H1 (cell line): ENCODE measurements around the gene CATSPERD. TPM values are rescaled to one million over a fixed set of nuclear protein-coding genes. Genes with fewer than 3 reads are reported as not detected.
"Not testable (repeated sequence)": the region's sequence is repeated elsewhere in the genome, so short reads cannot be mapped to it uniquely, and the experiment has no call there.

Experiments used
- CTCF ChIA-PET: fragments of 300-600 bp; sonication (Branson Sonifier 250); formaldehyde crosslinking; loops from one replicate; lab custom pipeline; 2021; ENCODE audit not compliant: partially characterized antibody; lab: Charles Lee
- POLR2A ChIA-PET: fragments of 300-600 bp; sonication (Branson Sonifier 250); formaldehyde crosslinking; loops from one replicate; lab custom pipeline; 2021; ENCODE audit warnings: inconsistent platforms; ENCODE audit not compliant: partially characterized antibody; lab: Charles Lee
- DNase-seq, 2 experiments: peaks; one replicate each; pipeline versions ENCODE4 v3.0.0 to v3.0.0-alpha.2; 2010 to 2022; ENCODE audit warnings: low spot score in 2 of 2, low read depth in 1 of 2, mixed read lengths in 1 of 2
- FAIRE-seq: peaks from 2 replicates; lab custom pipeline; 2011; peaks lifted over from hg19 to GRCh38; lab: Jason Lieb, UNC
- H2AFZ ChIP-seq: 2 replicates; pipeline ENCODE4 v1.8.1; 2012; ENCODE audit warnings: low read length, inconsistent platforms
- H2AK5ac ChIP-seq: 2 replicates; pipeline ENCODE4 v1.6.1; 2013; ENCODE audit warnings: low read depth, low read length
- H2BK120ac ChIP-seq: replicated peaks from 2 replicates; pipeline ENCODE3; 2013; ENCODE audit warnings: low read depth, low read length, inconsistent platforms
- H2BK12ac ChIP-seq: 2 replicates; pipeline ENCODE4 v1.6.1; 2013; ENCODE audit warnings: low read depth, low read length
- H2BK15ac ChIP-seq: 2 replicates; pipeline ENCODE4 v1.6.1; 2013; ENCODE audit warnings: low read length
- H2BK20ac ChIP-seq: 2 replicates; pipeline ENCODE4 v1.6.1; 2013; ENCODE audit warnings: low read length
- H2BK5ac ChIP-seq: 2 replicates; pipeline ENCODE4 v1.6.1; 2013; ENCODE audit warnings: low read depth, low read length
- H3K14ac ChIP-seq: 2 replicates; pipeline ENCODE4 v1.6.1; 2013; ENCODE audit warnings: inconsistent platforms; ENCODE audit not compliant: insufficient read length
- H3K18ac ChIP-seq: 2 replicates; pipeline ENCODE4 v1.6.1; 2013; ENCODE audit warnings: low read length; ENCODE audit errors: extremely low read depth
- H3K23ac ChIP-seq: 2 replicates; pipeline ENCODE4 v1.6.1; 2013; ENCODE audit warnings: inconsistent platforms; ENCODE audit not compliant: insufficient read length
- H3K23me2 ChIP-seq: 2 replicates; pipeline ENCODE4 v1.6.1; 2013; ENCODE audit warnings: low read depth, low read length
- H3K27ac ChIP-seq: 2 replicates; pipeline ENCODE4 v1.6.1; 2011; ENCODE audit warnings: low read depth, low read length, inconsistent platforms
- H3K27me3 ChIP-seq, 4 experiments: replicated peaks in 1 of 4; 1 replicate in 1 of 4; 2 replicates in 3 of 4; pipeline versions ENCODE4 v1.6.1 to v1.8.1; 2011 to 2013; ENCODE audit warnings: low read length in 3 of 4, mild to moderate bottlenecking in 3 of 4, inconsistent platforms in 2 of 4, mixed read lengths in 2 of 4, moderate library complexity in 1 of 4; ENCODE audit not compliant: control insufficient read depth in 3 of 4, insufficient read depth in 3 of 4; ENCODE audit errors: extremely low read depth in 1 of 4
- H3K36me3 ChIP-seq, 4 experiments: 2 replicates each; pipeline versions ENCODE4 v1.6.1 to v1.8.1; 2011 to 2013; ENCODE audit warnings: mild to moderate bottlenecking in 4 of 4, low read length in 3 of 4, moderate library complexity in 2 of 4, control low read depth in 1 of 4, inconsistent platforms in 1 of 4; ENCODE audit not compliant: insufficient read depth in 4 of 4, control insufficient read depth in 2 of 4
- H3K4ac ChIP-seq: replicated peaks from 2 replicates; pipeline ENCODE3; 2013; ENCODE audit warnings: low read length, low read depth, mixed read lengths, inconsistent platforms; ENCODE audit not compliant: insufficient read length
- H3K4me1 ChIP-seq, 4 experiments: replicated peaks in 1 of 4; 1 replicate in 1 of 4; 2 replicates in 3 of 4; pipeline versions ENCODE4 v1.6.1 to v1.8.1; 2011 to 2013; ENCODE audit warnings: low read length in 3 of 4, inconsistent platforms in 2 of 4, mixed read lengths in 1 of 4; ENCODE audit not compliant: insufficient read depth in 4 of 4, control insufficient read depth in 3 of 4
- H3K4me2 ChIP-seq, 2 experiments: 2 replicates each; pipeline versions ENCODE4 v1.6.1 to v1.8.1; 2011 to 2013; ENCODE audit warnings: low read depth in 2 of 2, low read length in 2 of 2, control low read depth in 1 of 2, inconsistent platforms in 1 of 2, mild to moderate bottlenecking in 1 of 2; ENCODE audit not compliant: insufficient read depth in 1 of 2
- H3K4me3 ChIP-seq, 4 experiments: fragments of 200-600, 300-600 bp in 1 of 4; sonication (generic), shearing (Covaris generic), sonication (Bioruptor Twin) in 1 of 4; 2 replicates each; pipeline versions ENCODE4 v1.5.1 to v1.8.1; 2011 to 2016; ENCODE audit warnings: low read length in 4 of 4, low read depth in 3 of 4, control low read depth in 2 of 4, inconsistent platforms in 2 of 4, mild to moderate bottlenecking in 2 of 4, mixed read lengths in 1 of 4, moderate library complexity in 1 of 4; ENCODE audit not compliant: insufficient read depth in 2 of 4; ENCODE audit errors: extremely low read depth in 1 of 4
- H3K56ac ChIP-seq: replicated peaks from 2 replicates; pipeline ENCODE3; 2013; ENCODE audit warnings: low read depth, mild to moderate bottlenecking, mixed read lengths, low read length, inconsistent platforms; ENCODE audit not compliant: insufficient read length
- H3K79me1 ChIP-seq: 2 replicates; pipeline ENCODE4 v1.6.1; 2013; ENCODE audit warnings: low read depth, low read length, control low read depth
- H3K79me2 ChIP-seq, 2 experiments: 2 replicates each; pipeline versions ENCODE4 v1.6.1 to v1.8.1; 2012 to 2013; ENCODE audit warnings: low read length in 2 of 2, mild to moderate bottlenecking in 2 of 2, inconsistent platforms in 1 of 2; ENCODE audit not compliant: insufficient read depth in 2 of 2, control insufficient read depth in 1 of 2
- H3K9ac ChIP-seq, 4 experiments: replicated peaks in 1 of 4; 1 replicate in 1 of 4; 2 replicates in 3 of 4; pipeline versions ENCODE4 v1.6.1 to v1.8.1; 2011 to 2013; ENCODE audit warnings: low read depth in 3 of 4, low read length in 3 of 4, control low read depth in 2 of 4, mild to moderate bottlenecking in 2 of 4, moderate library complexity in 2 of 4, inconsistent platforms in 1 of 4; ENCODE audit errors: extremely low read depth in 1 of 4
- H3K9me3 ChIP-seq, 2 experiments: 2 replicates each; pipeline versions ENCODE4 v1.6.1 to v1.8.1; 2012 to 2013; ENCODE audit warnings: mild to moderate bottlenecking in 2 of 2, moderate library complexity in 2 of 2, control low read depth in 1 of 2, inconsistent platforms in 1 of 2, low read depth in 1 of 2, low read length in 1 of 2, mixed read lengths in 1 of 2; ENCODE audit not compliant: insufficient read depth in 2 of 2
- H4K20me1 ChIP-seq, 2 experiments: replicated peaks in 1 of 2; 2 replicates each; pipeline versions ENCODE3 to v1.8.1; 2011 to 2013; ENCODE audit warnings: inconsistent platforms in 2 of 2, low read length in 2 of 2, mild to moderate bottlenecking in 1 of 2; ENCODE audit not compliant: insufficient read depth in 2 of 2, control insufficient read depth in 1 of 2
- H4K5ac ChIP-seq: 2 replicates; pipeline ENCODE4 v1.6.1; 2013; ENCODE audit warnings: low read length, low read depth, mixed read lengths, inconsistent platforms; ENCODE audit not compliant: insufficient read length
- H4K8ac ChIP-seq: 2 replicates; pipeline ENCODE4 v1.8.0; 2013; ENCODE audit warnings: mild to moderate bottlenecking, moderate library complexity, low read length, inconsistent platforms; ENCODE audit not compliant: insufficient read depth; ENCODE audit errors: extremely low read depth
- H4K91ac ChIP-seq: replicated peaks from 2 replicates; pipeline ENCODE3; 2013; ENCODE audit warnings: low read length, mixed read lengths, inconsistent platforms; ENCODE audit not compliant: insufficient read length
- WGBS, 2 experiments: shearing (Covaris generic) in 1 of 2; methylation state at CpG; one replicate each; pipeline versions ENCODE4 v1.1.6 to v1.1.7; 2013 to 2015; ENCODE audit warnings: low lambda C conversion rate in 2 of 2, mixed read lengths in 2 of 2, inconsistent platforms in 1 of 2, low coverage in 1 of 2, missing lambda C conversion rate in 1 of 2; ENCODE audit not compliant: insufficient replicate concordance in 2 of 2, insufficient coverage in 1 of 2, insufficient read length in 1 of 2; ENCODE audit errors: extremely low coverage in 1 of 2, missing lambda C conversion rate in 1 of 2; 5-methylcytosine and 5-hydroxymethylcytosine counted together
- polyA plus RNA-seq, 7 experiments: library from polyadenylated mRNA; depleted of rRNA in 3 of 7; stranded (reverse) in 5 of 7; unstranded in 2 of 7; fragments of >200 nt in 5 of 7; fragments of 200-250 nt in 2 of 7; gene quantifications; 1 replicate in 5 of 7; 2 replicates in 1 of 7; 4 replicates in 1 of 7; pipeline versions ENCODE4 v1.2.1 to v1.2.3, GENCODE V29; 2011 to 2013; ENCODE audit warnings: missing spikeins in 2 of 7, mixed read lengths in 2 of 7
- total RNA-seq: library from RNA; stranded (reverse); fragmentation: NEBNext Ultra II Directional; extraction: Animal tissue kit (Norgen Biotek cat#: 25700); gene quantifications from 2 replicates; pipeline ENCODE4 v1.2.1, GENCODE V29; 2021

CATSPERD gene
- total and polyA plus RNA-seq, 2 of the 8 experiments (the other 6 are each of a cell fraction or from before 2014, with no cell fraction given): 0.12 TPM; not detected in 1

GRCh38 chr19:5702053-5702410 lies 18.4 kb upstream of the CATSPERD start:
- WGBS, 2 experiments: no CpG with 5 or more reads among the region's 28 CpGs
- H2BK5ac ChIP-seq, H2BK15ac ChIP-seq, H3K4ac ChIP-seq, H3K23me2 ChIP-seq, H3K27me3 ChIP-seq, H2BK120ac ChIP-seq, H3K14ac ChIP-seq, H3K79me2 ChIP-seq, H3K18ac ChIP-seq, H4K5ac ChIP-seq, H3K4me2 ChIP-seq, H4K8ac ChIP-seq, H3K9me3 ChIP-seq, H4K91ac ChIP-seq, H3K9ac ChIP-seq, CTCF ChIA-PET, FAIRE-seq, DNase-seq, H3K4me3 ChIP-seq, H2BK20ac ChIP-seq, H3K23ac ChIP-seq, H3K4me1 ChIP-seq, H2AK5ac ChIP-seq, H3K56ac ChIP-seq, H2AFZ ChIP-seq, H2BK12ac ChIP-seq, H3K27ac ChIP-seq, H3K79me1 ChIP-seq: not testable (repeated sequence)
- POLR2A ChIA-PET: interaction anchor here (22.4 kb wide), 1 partner anchor 9 kb away, joined by 620 read pairs; the partner anchor contains the start of gene RPL36
- Histone ChIP-seq H4K20me1 (peaks cover 6 to 12% of the 10 kb centered on the region in 2 experiments), H3K36me3 (peaks cover 42 to 77% (median 65%) of the 10 kb centered on the region in 4 experiments)
